ENCODE data around the gene TRMT112. TPM values are rescaled to one million over a fixed set of nuclear protein-coding genes. Genes with fewer than 3 reads are reported as not detected.
A peak's percentile ranks its signal among the peaks of the same experiment; 100 is the strongest.

TRMT112 gene
- total and polyA plus RNA-seq, 10 of the 15 experiments (the other 5 are each of a cell fraction or from before 2014, with no cell fraction given), result 212 to 455 (median 308) TPM

DNA sequence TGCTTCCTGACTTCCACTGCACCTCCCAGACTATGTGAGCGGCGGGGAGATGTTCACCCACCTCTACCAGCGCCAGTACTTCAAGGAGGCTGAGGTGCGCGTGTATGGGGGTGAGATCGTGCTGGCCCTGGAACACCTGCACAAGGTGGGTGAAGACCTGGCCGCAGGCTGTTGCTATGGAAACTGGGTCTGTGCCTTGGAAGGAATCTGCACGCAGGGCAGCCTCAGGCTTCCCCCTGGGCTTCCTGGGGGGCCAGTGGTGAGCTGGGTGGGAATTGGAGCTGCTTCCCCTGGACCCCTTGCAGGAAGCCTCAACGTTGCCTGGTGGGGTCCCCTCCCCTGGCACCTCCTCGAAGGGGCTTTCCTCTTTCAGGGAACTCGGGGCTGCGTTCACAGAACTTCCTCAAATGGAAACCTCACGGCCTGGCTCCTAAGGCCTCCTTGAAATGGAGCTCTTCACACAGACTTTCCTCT lies 43.1 kb upstream of the TRMT112 start (continued):
- TF ChIP-seq EGR1 (IDR thresholded peaks at IDR 0.05; ENCODE audit: borderline replicate concordance in 1 of 2, low read depth in 2 of 2, low read length in 2 of 2) (no peak), BCL3 (IDR thresholded peaks at IDR 0.05; ENCODE audit: borderline replicate concordance, insufficient read depth, low read depth, low read length, poor library complexity, severe bottlenecking) (no peak), ESRRA (IDR thresholded peaks at IDR 0.05; ENCODE audit: low read length) (no peak), YBX1 (IDR thresholded peaks at IDR 0.05) (no peak), ATF2 (IDR thresholded peaks at IDR 0.05; ENCODE audit: low read length) (no peak)

GRCh38 chr11:64359712-64360445 lies 42.5 kb upstream of the TRMT112 start:
- DNase-seq (ENCODE audit: low read depth, low spot score) (no peak), FAIRE-seq (no peak), ATAC-seq (peak; percentile 70)
- Histone ChIP-seq H4K20me1 (ENCODE audit: control insufficient read depth, insufficient read depth) (no peaks in the 10 kb centered on the region), H3K27me3 (replicated peaks in 1 of 2; ENCODE audit: control insufficient read depth in 2 of 2, insufficient read depth in 2 of 2, low read length in 1 of 2) (no peaks in the 10 kb centered on the region), H3K4me1 (ENCODE audit: control insufficient read depth, insufficient read depth, low read length) (peaks cover 36% of the 10 kb centered on the region), H3K79me2 (ENCODE audit: control insufficient read depth, insufficient read depth, low read length) (peaks cover 21% of the 10 kb centered on the region), H3K9ac (ENCODE audit: control insufficient read depth, insufficient read depth, low read length) (peak overlapping the region; percentile 82), H3K4me3 (peak overlapping the region; percentile 69), H3K27ac (ENCODE audit: control insufficient read depth, insufficient read depth) (peak overlapping the region; percentile 65; the same call in 1 of the 2 replicates), H3K9me3 (replicated peaks; ENCODE audit: control insufficient read depth, insufficient read depth, low read length) (no peaks in the 10 kb centered on the region; the same call in 2 of the 3 replicates), H2AFZ (ENCODE audit: control insufficient read depth, low read depth, low read length) (peak overlapping the region; percentile 85), H3K4me2 (ENCODE audit: control insufficient read depth, insufficient read depth) (peak overlapping the region; percentile 96), H3K36me3 (ENCODE audit: control insufficient read depth in 2 of 2, insufficient read depth in 2 of 2, low read length in 1 of 2) (peaks cover 3 to 8% of the 10 kb centered on the region in 2 experiments; a peak in 2 of 4 replicates)
- intact Hi-C loops (cut with micrococcal nuclease; ENCODE audit: unreplicated experiment), result loop anchor here (5.0 kb wide), 2 partner anchors 43 to 87 kb away; partner anchors contain the start of genes PRDX5 and TRMT112
- in situ Hi-C loops (cut with MboI), result no loop called here
- ChIA-PET CTCF (interaction anchor here (1.0 to 3.4 kb wide), 15 partner anchors 19 to 329 kb away, joined by 3 to 31 read pairs (median 4); partner anchors contain the start of genes CCDC88B, PRDX5 and TRMT112), POLR2A (interaction anchor here (0.6 to 2.5 kb wide), 8 partner anchors 11 to 885 kb away, joined by 3 to 14 read pairs (median 3); partner anchors contain the start of genes PRDX5, STIP1 and TRMT112), RAD21 (ENCODE audit: unreplicated experiment) (interaction anchor here (0.6 to 9.7 kb wide), 8 partner anchors 14 to 1685 kb away, joined by 3 to 176 read pairs (median 4); partner anchors contain the start of genes PRDX5 and TRMT112), SMC1A (ENCODE audit: uncharacterized antibody, unreplicated experiment) (interaction anchor here (1.1 to 2.3 kb wide), 7 partner anchors 16 to 293 kb away, joined by 3 to 13 read pairs (median 4); partner anchors contain the start of genes PRDX5 and TRMT112)
- no TSS peak for BruUV-seq (replicated peaks)
- 26% methylated on average over 36 of the region's 38 CpGs for WGBS (ENCODE audit: insufficient coverage, insufficient replicate concordance, low lambda C conversion rate, missing lambda C conversion rate)
- no peak for TF ChIP-seq RFX5 (IDR thresholded peaks at IDR 0.05; ENCODE audit: low read depth, low read length)
- TF ChIP-seq NR2F1 (conservative IDR thresholded peaks at IDR 0.05), result no peak
- TF ChIP-seq POU2F2 (IDR thresholded peaks at IDR 0.05; ENCODE audit: borderline replicate concordance, low read depth, low read length), result peak; percentile 12; the same call in 1 of the 3 replicates
- TF ChIP-seq USF1 (IDR thresholded peaks at IDR 0.05; ENCODE audit: borderline replicate concordance, extremely low read length, insufficient read depth, low read depth, low read length), result no peak
- TF ChIP-seq E2F8 (IDR thresholded peaks at IDR 0.05; ENCODE audit: low read depth, partially characterized antibody), result no peak
- TF ChIP-seq YY1 (IDR thresholded peaks at IDR 0.05; ENCODE audit: low read depth, low read length), result 0 out of 2 replicates have a peak, but pooled peaks have one; percentile 32
- TF ChIP-seq MXI1 (IDR thresholded peaks at IDR 0.05; ENCODE audit: low read depth, low read length), result peak; percentile 36; the same call in 1 of the 2 replicates
- 0 out of 2 replicates have a peak, but pooled peaks have one; percentile 2 for TF ChIP-seq EED (IDR thresholded peaks at IDR 0.05; ENCODE audit: low read depth)

Measured in GM12878 (cell line).